HG02943 (cell line): Measurements from ENCODE around the gene CGNL1.

Experiments
- ATAC-seq: cut with Tn5 transposase; IDR thresholded peaks from one replicate; pipeline ENCODE4 v1.9.1; 2021; ENCODE audit warnings: mild to moderate bottlenecking, low read depth, moderate library complexity; ENCODE audit not compliant: unreplicated experiment

CGNL1 gene

DNA sequence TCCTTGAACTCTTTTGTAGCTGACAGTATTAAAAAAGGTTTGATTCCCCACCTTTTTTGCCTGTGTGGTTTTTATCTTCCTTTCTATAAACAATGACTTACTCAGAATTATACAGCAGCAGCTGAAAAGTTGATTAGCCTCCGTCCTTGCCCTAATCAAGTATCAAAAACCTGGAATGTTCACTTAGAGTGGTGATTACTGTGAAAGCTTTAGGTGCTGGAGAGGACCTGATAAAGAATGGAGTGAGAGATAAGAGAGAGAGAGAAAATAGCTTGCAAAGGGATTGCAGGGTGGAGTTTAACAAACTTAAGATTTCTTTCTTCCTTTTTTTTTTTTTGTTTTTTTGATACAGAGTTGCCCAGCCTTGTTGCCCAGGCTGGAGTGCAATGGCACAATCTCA, 6.7 kb downstream of the CGNL1 start:
- no peak for ATAC-seq

DNA sequence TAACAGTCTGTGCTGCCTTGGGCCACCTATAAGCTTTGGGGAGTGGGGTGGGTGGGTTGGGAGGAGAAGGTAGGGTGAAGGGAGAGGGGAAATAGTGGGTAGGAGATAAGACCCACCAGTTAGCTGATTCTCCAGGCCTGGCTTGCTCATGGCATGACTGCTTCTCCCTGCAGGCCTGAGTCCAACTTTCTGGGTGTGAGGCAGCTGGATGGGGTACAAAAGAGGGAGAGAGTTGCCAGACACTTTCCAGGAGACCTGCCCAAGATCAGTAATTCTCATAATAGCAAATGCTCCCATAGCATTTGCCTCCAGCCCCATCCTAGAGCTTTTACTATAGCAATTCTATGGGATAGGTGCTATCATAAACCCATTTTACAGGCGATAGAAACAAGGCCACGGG, 7.7 kb downstream of the CGNL1 start:
- no peak for ATAC-seq

DNA sequence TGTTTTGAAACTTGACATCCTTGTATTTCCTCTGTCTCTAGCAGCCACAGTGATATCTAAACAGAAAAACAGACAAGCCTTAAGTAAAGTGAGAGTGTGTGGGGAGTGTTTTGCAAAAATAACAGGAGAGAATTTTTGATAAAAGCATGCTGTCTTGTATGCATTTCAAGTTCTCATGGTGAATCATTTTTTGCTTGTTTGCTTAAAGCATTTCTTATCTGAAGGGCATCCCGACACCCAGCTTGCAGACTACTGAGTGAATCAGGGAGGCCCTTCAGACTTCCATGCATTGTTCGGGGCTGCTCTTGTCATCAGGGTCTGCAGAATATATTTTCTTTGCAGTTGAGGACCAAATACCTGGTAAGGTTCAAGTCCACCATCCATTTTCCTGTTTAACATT, 8.5 kb downstream of the CGNL1 start:
- ATAC-seq = no peak

DNA sequence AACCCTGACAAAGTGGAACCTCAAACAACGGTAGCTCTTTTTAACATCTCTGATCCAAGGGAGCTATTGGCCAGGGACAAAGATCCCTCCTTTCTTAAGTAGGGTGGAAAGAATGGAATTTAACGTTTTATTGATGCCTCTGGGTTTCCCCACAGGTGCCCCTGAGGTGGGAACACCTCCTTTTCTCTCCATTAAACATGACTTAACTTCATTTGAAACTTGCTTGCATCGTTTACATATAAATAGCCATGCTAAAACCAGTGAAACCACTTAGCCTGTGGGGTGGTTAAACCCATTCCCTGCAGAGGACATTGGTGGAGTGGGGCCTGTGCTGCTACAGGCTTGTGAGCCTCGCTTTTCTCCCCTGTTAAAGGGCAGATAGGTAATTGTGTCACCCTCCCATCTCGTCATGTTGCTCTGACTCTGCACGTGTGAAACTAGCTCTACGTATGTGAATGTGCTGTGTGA, 9.7 kb downstream of the CGNL1 start:
- no peak for ATAC-seq

DNA sequence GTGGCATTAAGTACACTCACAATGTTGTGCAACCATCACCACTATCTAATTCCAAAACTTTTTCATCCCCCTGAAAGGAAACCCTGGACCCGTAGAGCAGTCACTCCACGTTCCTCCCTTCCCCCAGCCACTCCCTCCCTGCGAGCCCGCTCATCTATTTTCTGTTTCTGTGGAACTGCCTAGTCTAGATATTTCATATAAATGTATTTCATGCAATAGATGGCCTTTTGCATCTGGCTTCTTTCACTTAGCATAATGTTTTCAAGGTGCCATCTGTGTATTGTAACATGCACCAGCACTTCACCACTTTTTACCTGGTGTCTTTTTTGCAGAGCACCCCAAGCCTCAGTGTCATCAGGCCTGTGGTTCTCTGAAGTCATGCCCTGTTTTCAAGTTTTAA, 10.7 kb downstream of the CGNL1 start:
- no peak for ATAC-seq

DNA sequence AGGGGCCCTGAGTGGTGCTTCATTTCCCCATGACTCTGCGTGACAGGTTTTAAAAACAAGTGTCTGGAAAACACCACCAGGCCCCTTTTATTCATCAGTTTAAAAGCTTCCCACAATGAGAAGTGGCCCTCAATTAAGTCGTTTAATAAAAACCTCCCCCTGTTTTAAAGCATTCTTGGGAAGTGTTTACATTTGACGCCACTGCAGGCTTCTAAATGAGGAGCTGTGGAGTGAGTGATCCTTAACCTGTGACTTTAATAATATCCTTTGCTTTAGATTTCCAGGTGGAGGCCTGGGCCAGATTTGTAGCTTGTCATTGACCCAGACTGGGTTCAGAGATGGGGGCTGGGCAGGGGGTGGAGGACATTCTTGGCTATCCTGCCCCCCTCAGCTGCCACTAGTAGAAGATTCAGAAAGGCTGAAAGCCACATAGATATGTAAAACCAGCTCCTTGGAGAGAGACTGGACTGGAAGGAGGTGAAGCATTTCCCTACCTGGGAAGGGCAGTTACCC, 11.3 kb downstream of the CGNL1 start:
- no peak for ATAC-seq

DNA sequence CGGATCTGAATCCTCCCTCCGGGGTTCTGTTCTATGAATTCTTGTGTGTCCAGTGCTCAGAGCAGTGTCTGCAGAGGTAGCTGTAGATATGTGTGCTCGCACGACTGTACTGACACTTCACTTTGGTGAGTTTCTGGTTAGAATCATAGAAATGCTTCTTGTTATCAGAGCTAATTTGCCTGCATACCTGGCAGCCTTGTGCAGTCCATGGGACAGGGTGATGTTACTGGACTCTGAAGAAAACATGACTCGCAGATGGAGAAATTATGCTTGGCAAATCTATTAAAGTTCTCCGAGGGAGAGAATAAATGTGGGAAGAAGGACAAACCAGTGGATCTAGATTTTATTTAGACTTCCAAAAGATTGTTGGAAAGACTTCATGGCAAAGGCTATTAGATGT, 12.2 kb downstream of the CGNL1 start:
- ATAC-seq = no peak

DNA sequence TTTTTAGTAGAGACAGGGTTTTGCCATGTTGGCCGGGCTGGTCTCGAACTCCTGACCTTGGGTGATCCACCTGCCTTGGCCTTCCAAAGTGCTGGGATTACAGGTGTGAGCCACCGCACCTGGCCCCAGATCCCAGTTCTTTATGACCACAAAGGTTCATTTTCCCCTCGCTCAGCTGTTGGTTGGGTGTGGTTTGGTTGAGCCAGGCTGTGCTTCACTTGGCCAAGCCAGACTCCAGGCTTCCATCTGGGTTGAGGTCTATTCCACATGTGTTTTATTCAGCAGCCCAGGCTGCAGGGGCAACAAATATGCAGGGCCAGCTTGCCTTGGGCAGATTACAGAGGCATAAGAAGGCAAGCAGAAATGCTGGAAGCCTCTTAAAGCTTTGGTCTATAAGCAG, 13.7 kb downstream of the CGNL1 start:
- no peak for ATAC-seq

DNA sequence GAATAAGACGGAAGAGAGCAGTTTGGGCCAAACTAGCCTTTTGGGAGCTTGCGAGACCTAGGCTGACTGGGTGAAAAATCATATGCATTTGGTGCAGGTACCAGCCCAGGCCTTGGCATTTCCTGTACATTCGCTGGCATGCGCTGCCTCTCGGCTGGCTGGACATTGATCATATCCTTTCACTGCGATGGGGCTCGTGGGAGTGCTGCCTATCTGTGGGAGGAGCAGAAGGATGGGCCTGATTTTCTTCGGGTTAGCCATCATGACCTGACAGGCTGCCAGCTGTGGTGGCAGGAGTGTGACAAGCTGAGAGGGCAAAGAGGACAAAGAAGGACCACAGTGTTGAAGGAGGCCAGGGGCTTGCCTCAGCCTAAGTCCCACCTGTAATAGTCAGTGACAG, 14.3 kb downstream of the CGNL1 start:
- ATAC-seq = no peak

DNA sequence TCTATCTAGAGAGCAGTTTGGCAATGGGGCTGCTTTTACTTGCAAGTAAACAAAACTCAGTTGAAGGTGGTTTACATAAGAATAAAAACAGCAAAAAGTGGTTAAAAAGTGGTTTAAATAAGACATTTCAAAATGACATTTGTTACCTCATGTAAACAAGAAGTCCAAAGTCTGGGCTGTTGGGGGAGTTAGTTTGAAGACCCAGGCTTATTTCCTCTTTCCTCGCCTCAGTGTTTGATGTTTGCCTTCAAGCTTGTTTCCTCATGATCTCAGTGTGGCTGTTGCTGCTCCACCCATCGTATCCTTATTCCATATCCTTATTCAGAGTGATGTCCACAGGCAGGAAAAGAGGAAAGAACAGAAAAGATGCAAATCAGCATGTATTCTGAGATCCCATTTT, 15.2 kb downstream of the CGNL1 start:
- no peak for ATAC-seq

DNA sequence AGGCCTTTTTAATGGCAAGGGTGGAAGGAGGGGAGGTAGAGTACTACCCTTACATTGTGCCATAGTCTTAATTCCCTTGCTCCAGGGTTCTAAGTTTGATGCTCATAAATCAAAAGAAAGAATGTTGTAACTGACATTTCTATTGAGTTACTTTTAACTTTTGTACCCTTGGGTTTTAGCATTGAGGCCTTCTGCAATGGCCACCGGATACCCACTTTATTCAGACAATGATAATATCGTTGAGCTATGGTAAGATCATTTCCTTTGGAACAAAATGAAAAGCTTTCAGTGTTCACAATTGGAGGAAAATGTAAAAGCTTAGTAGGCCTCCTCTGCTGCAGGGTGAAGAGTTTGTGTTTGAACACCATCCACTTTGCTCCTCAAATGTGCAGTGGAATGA, 16.8 kb downstream of the CGNL1 start:
- no peak for ATAC-seq

DNA sequence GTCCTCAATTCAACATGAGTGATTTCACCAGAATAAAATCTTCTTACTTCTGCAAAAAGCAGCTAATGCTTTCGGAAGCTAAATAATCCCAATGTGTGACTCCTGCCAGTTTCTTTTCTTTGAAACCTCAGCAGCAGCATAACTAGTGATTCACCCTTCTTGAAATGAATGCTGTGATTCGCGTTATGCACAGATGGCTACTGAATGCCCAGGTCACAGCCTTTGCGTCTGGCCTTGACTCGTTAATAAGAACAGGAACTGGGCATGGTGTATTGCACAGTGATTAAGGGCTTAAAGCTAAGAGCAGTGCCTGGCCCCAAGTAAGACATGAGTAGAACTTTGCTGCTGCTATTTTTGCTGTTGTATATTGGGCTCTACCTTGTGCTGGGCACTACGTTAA, 19.0 kb downstream of the CGNL1 start:
- no peak for ATAC-seq

DNA sequence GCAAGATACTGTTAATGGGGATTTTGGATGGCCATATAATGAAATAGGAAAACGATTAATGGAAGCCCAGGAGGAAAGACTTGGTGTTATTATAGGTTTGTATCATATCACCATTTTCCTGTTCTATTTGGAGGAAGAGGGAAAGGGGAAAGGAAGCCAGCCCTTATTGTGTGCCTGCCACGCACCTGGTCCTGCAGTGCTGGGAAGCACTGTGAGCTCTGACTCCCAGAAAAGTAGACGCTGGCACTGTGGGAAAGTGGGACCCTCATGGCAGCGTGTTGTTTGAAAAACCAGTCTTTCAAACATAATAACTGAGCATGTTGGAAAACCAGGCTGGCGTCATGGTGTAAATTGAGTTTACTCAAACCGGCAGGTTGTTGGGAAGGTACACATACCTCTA, 22.0 kb downstream of the CGNL1 start:
- no peak for ATAC-seq

DNA sequence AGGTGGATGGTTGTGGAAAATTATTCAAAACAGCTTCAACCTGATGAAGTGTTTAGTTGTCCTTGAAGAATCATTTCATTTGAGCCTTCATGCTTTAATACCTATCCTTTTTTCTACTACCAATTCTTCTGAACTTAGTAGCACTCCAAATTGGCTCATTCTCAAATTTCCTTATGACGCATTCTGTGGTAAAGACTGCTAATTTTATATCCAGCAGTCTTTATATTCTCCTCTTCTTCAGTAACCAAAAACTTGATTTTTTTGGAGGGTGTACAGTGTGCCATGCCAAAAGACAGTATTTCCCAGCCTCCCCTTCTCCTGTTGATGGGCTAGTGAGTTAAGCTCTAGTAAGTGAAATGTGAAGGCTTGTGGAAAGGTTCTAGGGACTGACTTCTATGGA, 25.2 kb downstream of the CGNL1 start:
- no peak for ATAC-seq

DNA sequence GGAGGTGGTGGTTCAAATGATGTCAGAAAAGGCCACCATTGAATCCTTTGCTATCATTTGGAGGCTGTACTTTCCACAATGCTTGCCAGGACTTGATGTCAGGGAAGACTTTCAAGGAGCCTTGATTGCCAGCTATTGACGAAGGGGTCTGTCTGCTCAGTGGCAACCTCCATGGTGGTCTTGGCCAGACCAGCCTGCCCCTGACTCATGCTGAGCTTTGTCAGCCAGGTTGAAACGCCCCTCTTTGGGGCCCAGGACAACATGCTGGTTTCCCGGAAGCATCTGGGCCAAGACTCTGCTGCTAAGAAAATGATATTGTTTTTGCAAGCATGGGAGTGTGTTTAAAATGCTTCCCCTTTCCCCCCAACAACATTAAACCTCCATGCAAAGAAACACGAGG, 26.7 kb downstream of the CGNL1 start:
- no peak for ATAC-seq

DNA sequence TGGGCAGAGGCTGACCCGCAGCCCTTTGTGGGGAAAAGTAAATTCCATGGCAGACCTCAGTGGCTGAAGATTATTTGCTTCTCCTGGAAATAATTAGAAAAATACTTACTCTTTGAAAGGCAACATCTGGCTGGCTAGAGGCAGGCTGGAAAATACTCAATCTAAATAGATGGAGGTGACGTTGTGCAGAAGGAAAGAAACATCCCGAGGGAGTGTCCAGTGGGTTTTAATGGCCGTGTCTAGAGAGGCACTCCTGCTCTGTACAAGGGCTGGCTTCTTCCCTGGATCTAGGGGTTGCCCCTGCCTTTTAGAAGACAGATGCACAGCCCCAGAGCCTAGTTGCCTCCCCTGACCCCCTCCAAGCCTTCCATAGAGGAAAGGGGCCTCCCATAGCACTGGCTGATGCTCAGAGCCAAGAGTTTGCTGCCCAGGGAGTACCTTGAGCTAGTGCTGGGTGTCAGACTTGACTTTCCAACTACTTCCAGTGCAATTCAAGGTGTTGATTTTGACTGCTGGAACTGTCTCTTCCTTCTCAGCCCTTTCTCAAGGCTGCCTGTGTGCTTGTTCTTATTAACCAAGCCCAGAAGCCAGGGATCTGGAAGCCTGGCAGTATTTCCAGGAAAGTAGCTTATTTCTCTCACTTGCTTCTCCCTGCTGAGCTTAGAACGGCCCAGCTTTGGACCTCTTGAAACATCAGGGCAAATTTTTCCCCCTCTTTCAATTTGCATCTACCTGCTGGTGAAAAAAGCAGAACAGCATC, 27.4 kb downstream of the CGNL1 start:
- no peak for ATAC-seq

DNA sequence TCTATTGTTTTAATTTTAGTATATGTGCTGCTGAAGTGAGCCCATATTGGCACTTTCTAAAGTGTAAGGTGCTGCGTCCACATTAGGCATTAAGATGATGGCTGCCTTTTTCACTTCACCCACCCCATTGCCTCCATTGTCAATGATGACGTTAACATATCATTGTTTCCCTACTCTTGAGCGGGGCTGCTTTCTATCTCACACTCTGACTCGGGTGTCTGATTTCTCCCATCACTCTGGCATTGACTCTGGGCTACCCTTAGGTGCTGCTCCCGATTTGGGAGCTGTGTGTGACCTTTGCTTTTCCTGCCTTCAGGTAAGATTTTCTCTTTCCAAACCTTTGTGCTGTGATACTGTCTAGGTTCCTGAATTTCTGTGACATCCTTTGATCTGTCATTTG, 28.8 kb downstream of the CGNL1 start:
- no peak for ATAC-seq

DNA sequence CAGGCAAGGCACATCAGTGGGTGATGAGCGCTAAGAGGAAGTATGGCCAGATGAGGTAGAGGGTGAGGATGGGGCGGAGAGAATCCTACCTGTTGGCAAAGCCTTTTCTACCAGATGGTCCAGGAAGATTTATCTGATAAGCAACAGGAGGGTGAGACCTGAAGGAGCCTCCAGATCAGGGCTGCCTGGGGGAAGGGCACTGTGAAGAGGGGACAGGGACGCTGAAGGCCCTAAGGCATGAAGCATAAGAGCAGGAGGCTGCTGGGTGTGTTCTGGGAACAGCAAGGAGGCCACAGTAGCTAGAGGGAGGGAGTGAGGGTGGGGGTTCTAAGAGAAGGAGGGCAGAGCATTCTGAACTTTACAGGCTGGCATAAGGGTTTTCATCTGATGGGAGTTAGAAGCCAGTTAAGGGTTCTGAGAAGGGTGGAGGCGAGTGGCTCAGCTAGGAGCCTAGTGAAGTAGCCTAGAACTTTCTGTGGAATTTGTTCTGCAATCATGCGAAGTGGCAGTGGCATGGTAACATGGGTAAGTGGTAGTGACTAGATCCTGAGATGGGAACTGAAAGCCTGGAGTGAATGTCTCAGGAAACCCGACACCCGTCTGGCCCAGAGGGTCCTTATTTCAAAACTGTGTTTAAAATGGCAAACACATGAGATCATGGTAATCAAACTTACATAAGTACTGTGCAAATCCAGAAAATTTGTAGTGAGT, 29.9 kb downstream of the CGNL1 start:
- no peak for ATAC-seq

DNA sequence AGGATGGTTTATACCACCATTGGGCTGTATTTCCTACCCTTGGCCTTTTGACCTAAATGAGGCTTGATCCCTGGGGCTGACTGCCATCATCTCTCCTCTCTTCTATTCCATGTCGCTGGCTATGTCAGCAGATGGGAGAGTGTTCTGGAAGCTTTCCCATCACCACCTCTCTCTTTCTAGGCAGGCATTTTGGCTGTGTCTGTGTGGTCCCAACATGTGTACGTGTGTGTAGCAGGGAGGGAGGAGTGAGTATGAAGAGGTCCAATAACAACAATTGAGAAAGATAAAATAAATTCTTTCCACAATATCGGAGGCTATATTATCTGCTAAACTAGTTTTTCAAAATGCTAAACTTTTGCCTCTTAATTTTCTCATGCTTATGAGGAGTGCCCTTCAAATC, 34.1 kb downstream of the CGNL1 start:
- no peak for ATAC-seq

DNA sequence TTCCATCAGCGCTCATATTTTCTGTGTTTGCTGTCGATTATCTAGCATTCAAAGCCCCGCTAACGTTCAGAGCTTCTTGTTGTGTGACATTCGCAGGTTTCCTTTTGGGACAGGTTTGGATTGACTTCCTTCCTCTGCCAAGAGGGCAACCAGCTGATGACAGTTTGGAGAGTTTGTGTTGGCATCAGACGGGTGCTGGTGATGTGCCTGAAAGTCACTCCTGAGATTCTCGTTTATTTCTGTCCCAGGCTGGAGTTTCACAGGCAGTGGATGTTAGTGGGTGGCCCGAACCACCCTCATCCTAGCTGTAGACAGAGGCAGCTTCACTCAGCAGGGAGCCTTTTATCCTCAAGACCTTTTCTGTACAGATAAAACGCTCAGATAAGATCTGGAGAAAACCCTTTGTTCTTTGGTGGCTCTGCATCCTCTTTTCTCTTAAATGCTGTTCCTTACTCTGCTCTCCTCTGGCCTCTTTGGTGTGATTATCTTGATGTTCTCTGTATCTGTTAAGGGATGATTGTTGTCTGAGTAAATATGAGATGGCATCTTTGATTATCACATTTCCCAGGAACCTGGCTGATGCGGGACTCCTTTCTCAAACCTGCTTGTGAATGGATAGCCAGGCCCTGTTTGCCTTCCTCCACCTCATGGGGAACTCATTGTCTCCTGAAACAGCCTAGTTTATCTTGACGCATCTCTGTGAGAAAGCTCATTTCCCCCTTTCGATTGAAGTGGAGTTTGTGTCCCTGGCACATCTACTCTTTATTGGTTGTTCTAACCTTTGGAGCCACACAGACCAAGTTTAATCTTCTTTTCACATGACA, 35.9 kb downstream of the CGNL1 start:
- no peak for ATAC-seq

DNA sequence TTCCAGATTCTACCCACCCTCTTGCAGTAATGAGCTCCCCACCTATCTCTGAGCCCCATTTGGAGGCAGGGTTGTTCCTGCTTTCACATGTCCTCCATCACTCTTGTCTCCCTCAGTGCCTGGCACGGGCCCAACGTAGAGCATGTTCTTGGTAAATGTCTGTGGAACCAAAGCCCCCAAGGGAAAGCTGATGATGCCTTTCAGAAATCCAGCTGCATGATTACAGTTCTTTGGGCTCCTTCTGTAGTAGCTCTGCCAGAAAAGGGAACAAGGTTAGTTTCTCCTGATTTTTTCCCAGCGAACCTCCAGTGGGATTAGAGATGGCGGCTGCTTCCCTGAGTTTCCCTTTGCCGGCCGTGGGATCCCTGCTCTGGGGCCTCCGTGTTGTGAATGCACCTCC, 39.3 kb downstream of the CGNL1 start:
- no peak for ATAC-seq
